GM12801 (cell line): ENCODE data around the gene CHAF1A.

Experiments
- CTCF ChIP-seq: IDR thresholded peaks from one replicate; pipeline ENCODE4 v1.5.1; 2011; ENCODE audit warnings: control low read depth; ENCODE audit not compliant: insufficient read length; ENCODE audit errors: extremely low read depth

CHAF1A gene

GRCh38 chr19:4358709-4359626 lies 43.5 kb upstream of the CHAF1A start:
- TF ChIP-seq CTCF, result no peak

DNA sequence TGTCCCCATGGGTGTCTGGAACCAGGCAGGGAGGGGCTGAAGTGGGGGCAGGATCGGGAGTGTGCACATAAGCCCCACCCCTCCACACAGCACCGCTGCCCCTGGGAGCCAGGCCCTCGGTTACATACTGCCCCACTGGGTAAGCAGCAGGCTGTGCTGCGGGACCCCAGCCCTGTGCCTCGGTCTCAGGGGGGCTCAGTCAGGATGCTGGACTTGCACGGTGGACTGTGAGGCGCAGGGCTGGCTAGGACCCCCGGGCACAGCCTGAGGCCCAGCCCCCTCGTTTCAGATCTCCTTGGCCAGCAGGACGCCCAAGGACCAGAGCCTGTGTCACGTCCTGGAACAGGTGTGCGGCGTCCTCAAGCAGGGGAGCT lies 42.8 kb upstream of the CHAF1A start:
- no peak for TF ChIP-seq CTCF

- no peak for TF ChIP-seq CTCF
These were observed 42.3 kb upstream of the CHAF1A start for GRCh38 chr19:4360081-4360569.

GRCh38 chr19:4360641-4361151 lies 41.7 kb upstream of the CHAF1A start:
- TF ChIP-seq CTCF, result no peak

DNA sequence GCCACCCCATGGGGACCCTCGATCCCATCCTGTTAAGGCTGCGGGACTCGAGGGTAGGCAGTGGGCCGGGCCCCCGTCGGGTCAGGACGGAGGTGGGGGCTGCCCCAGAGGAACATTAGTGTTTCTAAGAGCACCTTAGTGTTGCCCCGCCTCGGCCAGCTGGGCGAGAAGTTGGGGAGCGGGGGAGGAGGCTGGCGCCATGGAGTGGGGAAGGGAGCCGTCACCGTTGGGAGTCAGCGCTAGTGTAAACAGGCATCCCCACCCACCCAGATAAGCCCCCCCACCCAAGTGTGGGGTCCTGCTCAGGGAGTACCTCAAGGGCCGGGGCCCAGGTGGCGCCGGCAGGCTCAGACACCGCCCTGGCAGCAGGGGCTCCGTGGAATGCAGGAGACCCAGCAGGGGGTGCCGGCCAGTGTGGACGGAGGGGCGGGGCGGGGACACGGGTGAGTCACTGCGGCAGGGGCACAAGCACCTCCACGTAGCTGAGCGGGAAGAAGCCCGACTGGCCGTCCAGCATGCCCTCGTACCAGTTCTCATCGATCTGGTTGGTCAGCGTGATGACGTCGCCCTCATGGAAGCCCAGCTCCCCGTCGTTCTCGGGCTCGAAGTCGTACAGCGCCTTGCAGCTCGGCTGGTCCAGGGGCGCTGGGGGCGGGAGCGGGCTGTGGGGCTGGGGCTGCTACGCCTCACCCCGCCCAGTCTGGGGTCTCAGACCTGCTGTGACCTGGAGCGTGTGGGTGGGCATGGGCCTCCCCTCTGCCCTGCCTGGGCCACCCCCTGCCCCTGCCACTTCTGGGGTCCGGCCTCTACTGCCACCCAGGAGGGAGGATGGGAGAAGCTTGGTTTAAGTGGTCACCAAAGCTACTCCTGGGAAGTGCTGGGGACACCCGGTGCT lies 41.0 kb upstream of the CHAF1A start:
- TF ChIP-seq CTCF, result no peak

- TF ChIP-seq CTCF, result no peak
These were observed 40.2 kb upstream of the CHAF1A start for GRCh38 chr19:4362101-4362828.
